ENCODE results near the gene TDP1. TPM values are rescaled to one million over a fixed set of nuclear protein-coding genes. Genes with fewer than 3 reads are reported as not detected.

The TDP1 gene
- total and polyA plus RNA-seq, 2 of the 13 experiments (the other 11 are each of a cell fraction or from before 2014, with no cell fraction given): 16.4 to 31.2 TPM

DNA sequence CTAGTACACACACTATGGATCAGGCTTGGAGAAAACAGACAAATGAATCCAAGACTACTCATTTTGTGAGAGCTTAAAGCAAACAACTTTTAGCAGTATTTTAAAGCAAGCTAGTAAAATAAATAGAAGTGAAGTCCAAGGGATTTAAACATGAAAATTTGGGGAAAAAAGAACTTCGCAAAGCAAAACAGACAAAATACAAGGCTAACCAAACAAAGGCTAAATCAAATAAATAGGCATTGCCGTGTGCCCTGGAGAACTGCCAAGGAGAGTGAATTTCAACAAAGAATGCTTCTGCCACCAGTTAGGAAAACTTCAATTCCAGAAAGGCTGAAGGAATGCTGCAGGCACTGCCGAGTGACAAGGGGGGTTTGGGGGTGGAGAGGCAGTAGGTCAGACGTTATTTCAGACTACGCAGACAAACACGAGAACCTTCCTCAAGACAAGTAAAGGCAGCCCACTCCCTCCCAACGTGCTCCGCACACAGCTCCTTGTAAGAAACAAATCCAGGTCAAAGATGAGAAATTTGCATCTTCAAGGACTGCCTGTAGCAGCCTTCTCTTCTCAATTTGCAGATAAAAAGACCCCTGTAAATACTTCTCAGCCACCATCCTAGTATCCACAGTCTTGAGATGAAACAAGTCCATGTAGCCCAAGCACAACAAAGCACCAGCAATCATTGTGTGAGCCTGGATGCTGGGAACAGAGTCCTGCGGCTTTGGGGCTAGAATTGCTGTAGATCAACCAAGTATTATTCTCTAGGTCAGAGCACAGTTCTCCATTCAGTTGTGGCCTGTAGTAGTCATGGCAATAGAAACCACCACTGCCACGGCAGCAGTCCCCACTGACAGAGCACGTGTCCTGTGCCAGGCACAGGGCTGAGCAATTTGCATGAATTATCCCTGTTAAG is 44.5 kb upstream of the TDP1 start (continued):
- no peak for TF ChIP-seq ZNF773 (CRISPR knock-in tag; IDR thresholded peaks at IDR 0.05; ENCODE audit: borderline replicate concordance)
- TF ChIP-seq MXI1 (IDR thresholded peaks at IDR 0.05; ENCODE audit: borderline replicate concordance, low read depth, low read length): peak; percentile 58; the same call in 1 of the 3 replicates
- no peak for TF ChIP-seq PHF20 (CRISPR knock-in tag; IDR thresholded peaks at IDR 0.05)
- no peak for TF ChIP-seq MIER2 (CRISPR knock-in tag; IDR thresholded peaks at IDR 0.05)
- TF ChIP-seq, protein P1, sequence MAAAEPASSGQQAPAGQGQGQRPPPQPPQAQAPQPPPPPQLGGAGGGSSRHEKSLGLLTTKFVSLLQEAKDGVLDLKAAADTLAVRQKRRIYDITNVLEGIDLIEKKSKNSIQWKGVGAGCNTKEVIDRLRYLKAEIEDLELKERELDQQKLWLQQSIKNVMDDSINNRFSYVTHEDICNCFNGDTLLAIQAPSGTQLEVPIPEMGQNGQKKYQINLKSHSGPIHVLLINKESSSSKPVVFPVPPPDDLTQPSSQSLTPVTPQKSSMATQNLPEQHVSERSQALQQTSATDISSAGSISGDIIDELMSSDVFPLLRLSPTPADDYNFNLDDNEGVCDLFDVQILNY (CRISPR knock-in tag; conservative IDR thresholded peaks at IDR 0.05): no peak
- TF ChIP-seq IRF2 (CRISPR knock-in tag; IDR thresholded peaks at IDR 0.05): no peak
- no peak for TF ChIP-seq NKX3-1 (CRISPR knock-in tag; IDR thresholded peaks at IDR 0.05)
- no peak for TF ChIP-seq FOXM1 (CRISPR knock-in tag; IDR thresholded peaks at IDR 0.05)
- TF ChIP-seq PAF1 (CRISPR knock-in tag; IDR thresholded peaks at IDR 0.05): no peak
- peak; percentile 60; the same call in 1 of the 2 replicates for TF ChIP-seq PATZ1 (CRISPR knock-in tag; IDR thresholded peaks at IDR 0.05)
- no peak for TF ChIP-seq MTF1 (CRISPR knock-in tag; IDR thresholded peaks at IDR 0.05)
- TF ChIP-seq, protein P2, sequence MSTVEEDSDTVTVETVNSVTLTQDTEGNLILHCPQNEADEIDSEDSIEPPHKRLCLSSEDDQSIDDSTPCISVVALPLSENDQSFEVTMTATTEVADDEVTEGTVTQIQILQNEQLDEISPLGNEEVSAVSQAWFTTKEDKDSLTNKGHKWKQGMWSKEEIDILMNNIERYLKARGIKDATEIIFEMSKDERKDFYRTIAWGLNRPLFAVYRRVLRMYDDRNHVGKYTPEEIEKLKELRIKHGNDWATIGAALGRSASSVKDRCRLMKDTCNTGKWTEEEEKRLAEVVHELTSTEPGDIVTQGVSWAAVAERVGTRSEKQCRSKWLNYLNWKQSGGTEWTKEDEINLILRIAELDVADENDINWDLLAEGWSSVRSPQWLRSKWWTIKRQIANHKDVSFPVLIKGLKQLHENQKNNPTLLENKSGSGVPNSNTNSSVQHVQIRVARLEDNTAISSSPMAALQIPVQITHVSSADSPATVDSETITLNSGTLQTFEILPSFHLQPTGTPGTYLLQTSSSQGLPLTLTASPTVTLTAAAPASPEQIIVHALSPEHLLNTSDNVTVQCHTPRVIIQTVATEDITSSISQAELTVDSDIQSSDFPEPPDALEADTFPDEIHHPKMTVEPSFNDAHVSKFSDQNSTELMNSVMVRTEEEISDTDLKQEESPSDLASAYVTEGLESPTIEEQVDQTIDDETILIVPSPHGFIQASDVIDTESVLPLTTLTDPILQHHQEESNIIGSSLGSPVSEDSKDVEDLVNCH (CRISPR knock-in tag; IDR thresholded peaks at IDR 0.05): no peak
- no peak for TF ChIP-seq ZNF326 (CRISPR knock-in tag; IDR thresholded peaks at IDR 0.05; ENCODE audit: borderline replicate concordance)
- TF ChIP-seq, protein P3, sequence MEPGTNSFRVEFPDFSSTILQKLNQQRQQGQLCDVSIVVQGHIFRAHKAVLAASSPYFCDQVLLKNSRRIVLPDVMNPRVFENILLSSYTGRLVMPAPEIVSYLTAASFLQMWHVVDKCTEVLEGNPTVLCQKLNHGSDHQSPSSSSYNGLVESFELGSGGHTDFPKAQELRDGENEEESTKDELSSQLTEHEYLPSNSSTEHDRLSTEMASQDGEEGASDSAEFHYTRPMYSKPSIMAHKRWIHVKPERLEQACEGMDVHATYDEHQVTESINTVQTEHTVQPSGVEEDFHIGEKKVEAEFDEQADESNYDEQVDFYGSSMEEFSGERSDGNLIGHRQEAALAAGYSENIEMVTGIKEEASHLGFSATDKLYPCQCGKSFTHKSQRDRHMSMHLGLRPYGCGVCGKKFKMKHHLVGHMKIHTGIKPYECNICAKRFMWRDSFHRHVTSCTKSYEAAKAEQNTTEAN (CRISPR knock-in tag; conservative IDR thresholded peaks at IDR 0.05): 0 out of 2 replicates have a peak, but pooled peaks have one; percentile 27
- TF ChIP-seq ZNF563 (CRISPR knock-in tag; IDR thresholded peaks at IDR 0.05): no peak
- TF ChIP-seq SP140L (CRISPR knock-in tag; IDR thresholded peaks at IDR 0.05; ENCODE audit: borderline replicate concordance): no peak
- TF ChIP-seq ZNF260 (CRISPR knock-in tag; IDR thresholded peaks at IDR 0.05; ENCODE audit: borderline replicate concordance, low read depth): no peak
- TF ChIP-seq GABPA (IDR thresholded peaks at IDR 0.05; ENCODE audit: low read depth, low read length): no peak
- peak; percentile 21; the same call in 1 of the 2 replicates for TF ChIP-seq GABPA (CRISPR knock-in tag; IDR thresholded peaks at IDR 0.05; ENCODE audit: low read depth)

Measured in HepG2 (cell line).